GM12872 (cell line): ENCODE data around the gene MAT2A.

Experiments
- CTCF ChIP-seq: IDR thresholded peaks from 3 replicates; pipeline ENCODE4 v1.5.1; 2011; ENCODE audit warnings: low read depth, mild to moderate bottlenecking, low read length, moderate library complexity; ENCODE audit not compliant: insufficient read depth

The MAT2A gene

GRCh38 chr2:85539361-85540132, 579 bp downstream of the MAT2A start:
- no peak for TF ChIP-seq CTCF

GRCh38 chr2:85540133-85540648, 1.2 kb downstream of the MAT2A start:
- TF ChIP-seq CTCF: no peak

GRCh38 chr2:85541262-85541661, 2.3 kb downstream of the MAT2A start:
- TF ChIP-seq CTCF: no peak

- no peak for TF ChIP-seq CTCF
These were observed 2.9 kb downstream of the MAT2A start for GRCh38 chr2:85541753-85542457.

- TF ChIP-seq CTCF: no peak
These were observed 3.8 kb downstream of the MAT2A start for GRCh38 chr2:85542777-85543176.

- TF ChIP-seq CTCF: no peak
These were observed 6.8 kb downstream of the MAT2A start for GRCh38 chr2:85545780-85546240.

- no peak for TF ChIP-seq CTCF
These were observed 8.3 kb downstream of the MAT2A start for GRCh38 chr2:85547089-85547858.
